ENCODE data around the gene LGMN. TPM values are rescaled to one million over a fixed set of nuclear protein-coding genes. Genes with fewer than 3 reads are reported as not detected.

LGMN gene
- total RNA-seq, 1 donor from 2014 or later: 158 TPM

DNA sequence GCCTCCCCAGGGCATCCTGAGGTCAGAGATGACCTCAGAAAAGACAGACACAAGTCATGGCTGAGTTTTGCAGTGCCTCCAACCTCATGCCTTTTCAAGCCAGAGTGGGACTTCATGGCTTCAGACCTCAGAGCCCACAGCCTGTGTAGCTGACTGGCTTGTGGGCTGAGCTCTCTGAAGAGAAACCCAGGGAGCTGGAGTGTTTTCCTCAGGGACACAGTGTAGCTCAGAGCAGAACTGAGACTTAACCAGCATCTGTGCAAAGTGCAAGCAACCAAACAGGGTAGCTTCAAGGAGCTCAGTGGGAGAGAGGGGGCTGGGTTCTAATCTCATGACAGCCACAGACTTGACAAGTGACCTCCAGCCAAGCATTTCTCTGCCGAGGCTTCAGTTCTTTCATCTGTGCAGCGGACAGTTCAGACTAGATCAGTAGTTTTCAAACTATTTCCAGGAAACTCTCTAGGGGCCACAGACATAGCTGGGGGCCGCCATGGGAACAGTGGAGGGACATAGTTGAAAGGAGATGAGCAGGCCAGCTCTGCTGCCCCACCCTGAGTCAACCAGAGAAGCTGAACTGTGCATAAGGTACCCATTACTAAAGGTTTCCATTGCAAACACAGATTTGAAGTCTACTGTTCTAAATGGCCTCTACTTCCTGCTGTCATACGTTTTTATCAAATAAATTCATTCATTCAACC is 80.0 kb downstream of the LGMN start:
- Histone ChIP-seq H3K27ac (no peak overlapping the region), H3K4me1 (peaks cover 26% of the 10 kb centered on the region), H3K9me3 (no peaks in the 10 kb centered on the region), H3K27me3 (ENCODE audit: low read depth) (no peaks in the 10 kb centered on the region), H3K4me3 (no peak overlapping the region), H3K36me3 (peaks cover 27% of the 10 kb centered on the region)
- no peak for ATAC-seq
- intact Hi-C loops (cut with DNase I): no loop called here
- peak; percentile 17 for DNase-seq
- TF ChIP-seq, protein P1, sequence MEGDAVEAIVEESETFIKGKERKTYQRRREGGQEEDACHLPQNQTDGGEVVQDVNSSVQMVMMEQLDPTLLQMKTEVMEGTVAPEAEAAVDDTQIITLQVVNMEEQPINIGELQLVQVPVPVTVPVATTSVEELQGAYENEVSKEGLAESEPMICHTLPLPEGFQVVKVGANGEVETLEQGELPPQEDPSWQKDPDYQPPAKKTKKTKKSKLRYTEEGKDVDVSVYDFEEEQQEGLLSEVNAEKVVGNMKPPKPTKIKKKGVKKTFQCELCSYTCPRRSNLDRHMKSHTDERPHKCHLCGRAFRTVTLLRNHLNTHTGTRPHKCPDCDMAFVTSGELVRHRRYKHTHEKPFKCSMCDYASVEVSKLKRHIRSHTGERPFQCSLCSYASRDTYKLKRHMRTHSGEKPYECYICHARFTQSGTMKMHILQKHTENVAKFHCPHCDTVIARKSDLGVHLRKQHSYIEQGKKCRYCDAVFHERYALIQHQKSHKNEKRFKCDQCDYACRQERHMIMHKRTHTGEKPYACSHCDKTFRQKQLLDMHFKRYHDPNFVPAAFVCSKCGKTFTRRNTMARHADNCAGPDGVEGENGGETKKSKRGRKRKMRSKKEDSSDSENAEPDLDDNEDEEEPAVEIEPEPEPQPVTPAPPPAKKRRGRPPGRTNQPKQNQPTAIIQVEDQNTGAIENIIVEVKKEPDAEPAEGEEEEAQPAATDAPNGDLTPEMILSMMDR (IDR thresholded peaks at IDR 0.05): no peak

DNA sequence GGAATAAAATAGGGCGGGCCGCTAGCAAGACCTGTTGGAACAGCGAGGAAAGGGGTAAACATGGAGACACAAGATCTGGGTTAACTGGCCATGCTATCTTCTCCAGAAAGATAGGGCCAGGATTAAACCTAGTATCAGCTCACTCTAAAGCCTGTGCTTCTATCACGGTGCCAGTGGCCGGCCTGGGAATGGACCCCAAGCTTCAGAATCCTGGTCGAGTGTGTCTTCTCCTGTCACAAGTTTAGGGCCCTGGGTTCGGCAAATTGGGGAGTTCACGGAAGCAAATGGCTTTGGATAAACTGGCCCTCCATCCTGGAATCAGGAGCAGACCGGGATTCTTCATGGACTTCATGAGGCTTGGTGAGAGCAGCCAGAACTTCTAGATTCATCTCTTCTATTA is 82.2 kb downstream of the LGMN start:
- DNase-seq: no peak
- Histone ChIP-seq H3K9me3 (no peaks in the 10 kb centered on the region), H3K36me3 (peaks cover 49% of the 10 kb centered on the region), H3K4me3 (no peak overlapping the region), H3K27me3 (ENCODE audit: low read depth) (no peaks in the 10 kb centered on the region), H3K4me1 (peaks cover 32% of the 10 kb centered on the region), H3K27ac (no peak overlapping the region)
- no peak for ATAC-seq
- intact Hi-C loops (cut with DNase I): no loop called here
- TF ChIP-seq, protein P1 (IDR thresholded peaks at IDR 0.05): no peak

DNA sequence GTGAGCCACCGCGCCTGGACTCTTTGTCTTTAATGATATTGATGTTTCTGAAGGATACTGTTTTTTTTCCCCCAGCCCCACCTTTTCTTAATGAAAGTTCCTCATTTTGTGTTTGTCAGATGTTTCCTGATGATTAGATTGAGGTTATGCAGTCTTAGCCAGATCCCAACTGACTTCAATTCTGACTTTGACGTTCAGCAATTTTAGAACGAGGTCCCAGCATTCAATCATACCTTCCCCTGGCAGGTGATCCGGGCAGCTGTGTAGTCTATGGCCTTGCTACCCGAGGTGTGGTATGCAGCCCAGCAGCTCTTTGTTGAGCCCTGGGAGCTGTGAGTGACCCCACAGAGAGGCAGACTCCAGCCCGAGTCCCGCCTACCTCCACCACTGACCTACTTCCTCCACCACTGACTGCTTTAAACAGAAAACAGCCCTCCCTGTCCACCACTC is 82.7 kb downstream of the LGMN start:
- H3K9me3 ChIP-seq: no peaks in the 10 kb centered on the region
- DNase-seq (no peak), ATAC-seq (peak; percentile 48 to 61)
- intact Hi-C loops (cut with DNase I): no loop called here
- H3K36me3 ChIP-seq: peaks cover 55% of the 10 kb centered on the region
- no peak overlapping the region for H3K27ac ChIP-seq
- H3K4me3 ChIP-seq: no peak overlapping the region
- H3K27me3 ChIP-seq (ENCODE audit: low read depth): no peaks in the 10 kb centered on the region
- TF ChIP-seq, protein P1 (IDR thresholded peaks at IDR 0.05): no peak
- peaks cover 37% of the 10 kb centered on the region for H3K4me1 ChIP-seq

DNA sequence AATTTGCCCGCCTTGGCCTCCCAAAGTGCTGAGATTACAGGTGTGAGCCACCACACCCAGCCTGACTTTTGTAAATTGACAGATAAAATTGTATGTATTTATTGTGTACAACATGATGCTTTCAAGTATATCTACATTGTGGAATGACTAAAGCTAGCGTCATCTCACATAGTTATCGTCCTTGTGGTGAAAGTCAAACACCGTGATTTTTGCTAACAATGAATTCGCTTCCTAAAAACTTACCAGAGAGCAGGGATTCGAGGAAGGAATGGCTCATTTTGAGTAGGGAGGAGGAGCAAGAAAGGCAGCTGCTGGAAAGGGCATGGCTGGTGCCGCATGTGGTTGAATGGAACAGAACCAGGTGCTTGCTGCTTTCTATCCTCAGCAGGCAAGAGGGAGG is 85.4 kb downstream of the LGMN start:
- intact Hi-C loops (cut with DNase I): no loop called here
- ATAC-seq (no peak), DNase-seq (no peak)
- H3K27me3 ChIP-seq (ENCODE audit: low read depth): no peaks in the 10 kb centered on the region
- no peak overlapping the region for H3K4me3 ChIP-seq
- peaks cover 72% of the 10 kb centered on the region for H3K36me3 ChIP-seq
- H3K4me1 ChIP-seq: peaks cover 45% of the 10 kb centered on the region
- no peaks in the 10 kb centered on the region for H3K9me3 ChIP-seq
- TF ChIP-seq, protein P1 (IDR thresholded peaks at IDR 0.05): no peak
- H3K27ac ChIP-seq: no peak overlapping the region

DNA sequence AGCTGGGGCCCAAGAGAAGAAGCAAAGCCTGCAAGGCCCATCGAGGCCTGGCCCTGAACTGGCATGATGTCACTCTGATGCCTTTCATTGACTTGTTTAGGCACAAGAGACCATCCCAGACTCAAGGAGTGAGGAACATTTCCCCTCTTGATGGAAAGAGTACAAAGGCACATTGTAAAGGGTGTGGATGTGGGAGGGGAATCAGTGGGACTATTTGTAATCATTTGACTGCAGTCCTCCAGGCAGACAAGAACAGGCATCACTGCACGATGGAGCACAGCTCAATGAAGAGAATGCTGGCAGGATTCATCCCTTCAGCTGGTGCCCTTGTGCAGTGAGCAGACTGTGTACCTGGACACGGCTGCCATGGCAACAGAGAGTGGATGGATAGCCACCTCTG is 87.9 kb downstream of the LGMN start:
- Histone ChIP-seq H3K27me3 (ENCODE audit: low read depth) (no peaks in the 10 kb centered on the region), H3K4me3 (no peak overlapping the region), H3K9me3 (no peaks in the 10 kb centered on the region), H3K36me3 (peaks cover 54% of the 10 kb centered on the region), H3K4me1 (peaks cover 57% of the 10 kb centered on the region), H3K27ac (peak overlapping the region; percentile 80)
- intact Hi-C loops (cut with DNase I): no loop called here
- TF ChIP-seq, protein P1 (IDR thresholded peaks at IDR 0.05): no peak
- DNase-seq: no peak
- ATAC-seq: no peak

Measured in lower lobe of right lung (tissue), 2 donors.